ELR (cell line): ENCODE measurements around the gene SOX10.
"Not testable (repeated sequence)": the region's sequence is repeated elsewhere in the genome, so short reads cannot be mapped to it uniquely, and the experiment has no call there.

Source experiments
- DNase-seq: peaks from one replicate; pipeline ENCODE4 v3.0.0-alpha.2; 2015; ENCODE audit warnings: low read depth

Gene SOX10

GRCh38 chr22:37961062-37961461 is 23.3 kb downstream of the SOX10 start:
- no peak for DNase-seq

- DNase-seq: no peak
These were observed 25.0 kb downstream of the SOX10 start for GRCh38 chr22:37959231-37959825.

GRCh38 chr22:37957232-37957631 is 27.1 kb downstream of the SOX10 start:
- no peak for DNase-seq

- not testable (repeated sequence) for DNase-seq
These were observed 28.4 kb downstream of the SOX10 start for GRCh38 chr22:37955825-37956397.

- DNase-seq: no peak
These were observed 29.7 kb downstream of the SOX10 start for GRCh38 chr22:37954686-37955085.

- peak; percentile 97 for DNase-seq
These were observed 30.7 kb downstream of the SOX10 start, which contains the start of the genes C22orf23 and POLR2F for GRCh38 chr22:37953437-37954179. TSS of gene C22orf23 (minus strand) at chr22:37953601. CDS start at chr22:37953149, 452 bp downstream. TSS of gene POLR2F (plus strand) at chr22:37953699. CDS start at chr22:37953788, 89 bp downstream.

GRCh38 chr22:37953062-37953436 is 31.3 kb downstream of the SOX10 start:
- peak; percentile 43 for DNase-seq

GRCh38 chr22:37952629-37953028 is 31.7 kb downstream of the SOX10 start:
- DNase-seq: peak; percentile 33

GRCh38 chr22:37951305-37951704 is 33.0 kb downstream of the SOX10 start:
- no peak for DNase-seq

GRCh38 chr22:37947142-37947795 is 37.1 kb downstream of the SOX10 start:
- DNase-seq: not testable (repeated sequence)

- DNase-seq: not testable (repeated sequence)
These were observed 39.9 kb downstream of the SOX10 start for GRCh38 chr22:37944423-37944822.

- DNase-seq: no peak
These were observed 40.5 kb downstream of the SOX10 start for GRCh38 chr22:37943825-37944198.

GRCh38 chr22:37943136-37943824 is 41.1 kb downstream of the SOX10 start:
- no peak for DNase-seq

GRCh38 chr22:37942133-37942532 is 42.2 kb downstream of the SOX10 start:
- no peak for DNase-seq

- peak; percentile 79 for DNase-seq
These were observed 43.5 kb downstream of the SOX10 start for GRCh38 chr22:37940698-37941376.

GRCh38 chr22:37933711-37934376 is 50.5 kb downstream of the SOX10 start:
- peak; percentile 96 for DNase-seq

- no peak for DNase-seq
These were observed 51.4 kb downstream of the SOX10 start for GRCh38 chr22:37932821-37933578.

- no peak for DNase-seq
These were observed 52.0 kb downstream of the SOX10 start for GRCh38 chr22:37932401-37932800.

GRCh38 chr22:37931893-37932389 is 52.4 kb downstream of the SOX10 start:
- no peak for DNase-seq

GRCh38 chr22:37930952-37931440 is 53.4 kb downstream of the SOX10 start:
- no peak for DNase-seq
